GM19452 (cell line): ENCODE data around the gene FMN2.

Experiments used
- ATAC-seq: cut with Tn5 transposase; IDR thresholded peaks from one replicate; pipeline ENCODE4 v1.9.1; 2021; ENCODE audit not compliant: unreplicated experiment

Gene FMN2

GRCh38 chr1:240484804-240485443 lies 393.2 kb downstream of the FMN2 start:
- no peak for ATAC-seq

GRCh38 chr1:240486611-240487010 lies 394.9 kb downstream of the FMN2 start:
- ATAC-seq, result no peak

GRCh38 chr1:240487493-240487892 lies 395.8 kb downstream of the FMN2 start:
- no peak for ATAC-seq

GRCh38 chr1:240491156-240491555 lies 399.5 kb downstream of the FMN2 start:
- ATAC-seq, result no peak

- ATAC-seq, result no peak
Measured at GRCh38 chr1:240491796-240492195, 400.1 kb downstream of the FMN2 start.

GRCh38 chr1:240492832-240493440 lies 401.3 kb downstream of the FMN2 start:
- ATAC-seq, result no peak

- ATAC-seq, result no peak
Measured at GRCh38 chr1:240495601-240496000, 403.9 kb downstream of the FMN2 start.

GRCh38 chr1:240496356-240496755 lies 404.7 kb downstream of the FMN2 start:
- no peak for ATAC-seq

GRCh38 chr1:240496941-240497340 lies 405.3 kb downstream of the FMN2 start:
- ATAC-seq, result no peak

GRCh38 chr1:240497908-240498307 lies 406.2 kb downstream of the FMN2 start:
- no peak for ATAC-seq

GRCh38 chr1:240498335-240498734 lies 406.7 kb downstream of the FMN2 start:
- no peak for ATAC-seq

- ATAC-seq, result no peak
Measured at GRCh38 chr1:240499012-240499411, 407.3 kb downstream of the FMN2 start.

- no peak for ATAC-seq
Measured at GRCh38 chr1:240500647-240501046, 409.0 kb downstream of the FMN2 start.

- no peak for ATAC-seq
Measured at GRCh38 chr1:240501115-240501514, 409.4 kb downstream of the FMN2 start.

- ATAC-seq, result no peak
Measured at GRCh38 chr1:240503036-240503435, 411.4 kb downstream of the FMN2 start.

- no peak for ATAC-seq
Measured at GRCh38 chr1:240503558-240503957, 411.9 kb downstream of the FMN2 start.

GRCh38 chr1:240506176-240506575 lies 414.5 kb downstream of the FMN2 start:
- ATAC-seq, result no peak

- ATAC-seq, result no peak
Measured at GRCh38 chr1:240508201-240508600, 416.5 kb downstream of the FMN2 start.

- ATAC-seq, result no peak
Measured at GRCh38 chr1:240508950-240509349, 417.3 kb downstream of the FMN2 start.

- ATAC-seq, result no peak
Measured at GRCh38 chr1:240511789-240512188, 420.1 kb downstream of the FMN2 start.

- no peak for ATAC-seq
Measured at GRCh38 chr1:240515505-240515904, 423.8 kb downstream of the FMN2 start.

GRCh38 chr1:240516069-240516468 lies 424.4 kb downstream of the FMN2 start:
- ATAC-seq, result no peak

- ATAC-seq, result no peak
Measured at GRCh38 chr1:240517891-240518290, 426.2 kb downstream of the FMN2 start.
